Body of pancreas (tissue), 4 donors: ENCODE data around the gene MAZ.
"Not testable (repeated sequence)": the region's sequence is repeated elsewhere in the genome, so short reads cannot be mapped to it uniquely, and the experiment has no call there.

Source experiments
- CTCF ChIP-seq, 7 experiments: fragments of 450-650 bp in 4 of 7; fragments of 200-600 bp in 3 of 7; sonication (generic) in 3 of 7; IDR thresholded peaks; one replicate each; pipeline ENCODE4 v1.5.1; 2016 to 2019; ENCODE audit warnings: antibody characterized with exemption in 7 of 7
- POLR2A ChIP-seq, 3 donors: fragments of 450-650 bp; IDR thresholded peaks; one replicate each; pipeline ENCODE4 v1.6.1; 2016; ENCODE audit warnings: antibody characterized with exemption in 3 of 3, mild to moderate bottlenecking in 2 of 3

GRCh38 chr16:29787155-29787554 is 19.2 kb upstream of the MAZ start:
- not testable (repeated sequence) for TF ChIP-seq CTCF, POLR2A (IDR thresholded peaks at IDR 0.05)
